OCI-LY1 (cell line): ENCODE measurements around the gene PARD6B.
"Not testable (repeated sequence)": the region's sequence is repeated elsewhere in the genome, so short reads cannot be mapped to it uniquely, and the experiment has no call there.

Source experiments
- H2AFZ ChIP-seq: fragments of 200-600 bp; sonication (generic), shearing (Covaris generic); 2 replicates; pipeline ENCODE4 v1.6.0; 2014; ENCODE audit warnings: antibody characterized with exemption, mild to moderate bottlenecking, low read length
- H3F3A ChIP-seq: fragments of 200-600 bp; sonication (generic), shearing (Covaris generic); 2 replicates; pipeline ENCODE4 v1.6.0; 2014; ENCODE audit warnings: mild to moderate bottlenecking, antibody characterized with exemption, low read length, moderate library complexity; ENCODE audit not compliant: insufficient read depth
- H3K27ac ChIP-seq: fragments of 200-600 bp; sonication (generic); 2 replicates; pipeline ENCODE4 v1.5.1; 2014; ENCODE audit warnings: low read length, mixed run types, mild to moderate bottlenecking, low read depth; ENCODE audit not compliant: poor library complexity, severe bottlenecking
- H3K27me3 ChIP-seq: fragments of 200-600 bp; sonication (generic); 2 replicates; pipeline ENCODE4 v1.6.0; 2014; ENCODE audit warnings: antibody characterized with exemption, mild to moderate bottlenecking, low read length, moderate library complexity; ENCODE audit not compliant: insufficient read depth
- H3K36me3 ChIP-seq: fragments of 200-600 bp; sonication (generic); 2 replicates; pipeline ENCODE4 v1.6.1; 2014; ENCODE audit warnings: mild to moderate bottlenecking, antibody characterized with exemption, low read length, moderate library complexity, mixed read lengths; ENCODE audit not compliant: insufficient read depth
- H3K4me1 ChIP-seq: fragments of 200-600 bp; sonication (generic); 2 replicates; pipeline ENCODE4 v1.5.1; 2014; ENCODE audit warnings: mild to moderate bottlenecking, low read length, moderate library complexity; ENCODE audit not compliant: insufficient read depth, severe bottlenecking
- H3K4me2 ChIP-seq: fragments of 200-600 bp; sonication (generic), shearing (Covaris generic); 2 replicates; pipeline ENCODE4 v1.6.1; 2014; ENCODE audit warnings: low read length
- H3K4me3 ChIP-seq: fragments of 200-600 bp; sonication (generic); 2 replicates; pipeline ENCODE4 v1.5.1; 2014; ENCODE audit warnings: low read length, low read depth, mild to moderate bottlenecking, mixed read lengths; ENCODE audit not compliant: poor library complexity, severe bottlenecking
- H3K79me2 ChIP-seq: fragments of 200-600 bp; shearing (Covaris generic); 2 replicates; pipeline ENCODE4 v1.6.1; 2016; ENCODE audit warnings: mixed run types, low read length, mixed read lengths; ENCODE audit not compliant: insufficient read depth
- H3K9ac ChIP-seq: fragments of 200-600 bp; sonication (generic), shearing (Covaris generic); 2 replicates; pipeline ENCODE4 v1.6.1; 2014; ENCODE audit warnings: mild to moderate bottlenecking, low read length, mixed read lengths
- H3K9me2 ChIP-seq: fragments of 200-600 bp; sonication (generic), shearing (Covaris generic); 2 replicates; pipeline ENCODE4 v1.6.1; 2014; ENCODE audit warnings: low read depth, mild to moderate bottlenecking, low read length, mixed read lengths
- H3K9me3 ChIP-seq: fragments of 200-600 bp; shearing (Covaris generic); 2 replicates; pipeline ENCODE4 v1.6.1; 2014; ENCODE audit warnings: low read length, mixed read lengths
- H4K20me1 ChIP-seq: fragments of 200-600 bp; sonication (generic), shearing (Covaris generic); 2 replicates; pipeline ENCODE4 v1.6.0; 2016; ENCODE audit warnings: mild to moderate bottlenecking, low read length; ENCODE audit not compliant: insufficient read depth
- CTCF ChIP-seq: fragments of 200-600 bp; sonication (generic), shearing (Covaris generic); IDR thresholded peaks from 2 replicates; pipeline ENCODE4 v1.5.1; 2017; ENCODE audit warnings: mild to moderate bottlenecking, antibody characterized with exemption, low read length, moderate library complexity, mixed read lengths
- EZH2 ChIP-seq: fragments of 200-600 bp; sonication (generic), shearing (Covaris generic); IDR thresholded peaks from 2 replicates; pipeline ENCODE4 v1.8.0; 2017; ENCODE audit warnings: borderline replicate concordance, mixed run types, mild to moderate bottlenecking, antibody characterized with exemption, low read length, moderate library complexity, mixed read lengths

PARD6B gene

GRCh38 chr20:50701041-50701963, 30.1 kb upstream of the PARD6B start:
- no peak overlapping the region for H2AFZ ChIP-seq
- no peak overlapping the region for H3K27ac ChIP-seq
- H4K20me1 ChIP-seq, result no peaks in the 10 kb centered on the region
- no peaks in the 10 kb centered on the region for H3K79me2 ChIP-seq
- H3K4me1 ChIP-seq, result no peaks in the 10 kb centered on the region
- H3K9me2 ChIP-seq, result no peaks in the 10 kb centered on the region
- no peaks in the 10 kb centered on the region for H3K36me3 ChIP-seq
- no peaks in the 10 kb centered on the region for H3K9me3 ChIP-seq
- H3K4me2 ChIP-seq, result no peak overlapping the region
- TF ChIP-seq CTCF (no peak), EZH2 (no peak)
- no peaks in the 10 kb centered on the region for H3F3A ChIP-seq
- H3K9ac ChIP-seq, result no peak overlapping the region
- H3K4me3 ChIP-seq, result no peak overlapping the region
- H3K27me3 ChIP-seq, result no peaks in the 10 kb centered on the region

- not testable (repeated sequence) for H3K4me2 ChIP-seq, H4K20me1 ChIP-seq, H3F3A ChIP-seq, H3K4me1 ChIP-seq, H3K4me3 ChIP-seq, H3K9ac ChIP-seq, H3K27ac ChIP-seq, H3K79me2 ChIP-seq, H3K27me3 ChIP-seq, H3K9me2 ChIP-seq, H3K36me3 ChIP-seq, H3K9me3 ChIP-seq, H2AFZ ChIP-seq
These were observed 27.5 kb upstream of the PARD6B start for GRCh38 chr20:50703651-50704438.

GRCh38 chr20:50704514-50704913, 26.9 kb upstream of the PARD6B start:
- Histone ChIP-seq H3K9me3 (no peaks in the 10 kb centered on the region), H3F3A (no peaks in the 10 kb centered on the region), H3K4me1 (no peaks in the 10 kb centered on the region), H3K27me3 (no peaks in the 10 kb centered on the region), H3K79me2 (no peaks in the 10 kb centered on the region), H3K27ac (no peak overlapping the region), H3K9me2 (no peaks in the 10 kb centered on the region), H2AFZ (no peak overlapping the region), H4K20me1 (no peaks in the 10 kb centered on the region), H3K36me3 (no peaks in the 10 kb centered on the region), H3K4me2 (no peak overlapping the region), H3K4me3 (no peak overlapping the region), H3K9ac (no peak overlapping the region)
- TF ChIP-seq EZH2 (no peak), CTCF (no peak)
